Ascending aorta (tissue), 2 donors: ENCODE results near the gene SRRM5. TPM values are rescaled to one million over a fixed set of nuclear protein-coding genes. Genes with fewer than 3 reads are reported as not detected.

ENCODE experiments used
- DNase-seq, 2 donors: peaks; one replicate each; pipeline ENCODE4 v3.0.0-alpha.2; 2019; ENCODE audit warnings: low spot score in 2 of 2
- H3K27ac ChIP-seq, 2 donors: fragments of 200-600 bp; sonication (generic); one replicate each; pipeline ENCODE4 v1.5.1; 2016 to 2017; ENCODE audit warnings: mild to moderate bottlenecking in 1 of 2
- H3K27me3 ChIP-seq: fragments of 200-600 bp; sonication (generic); one replicate; pipeline ENCODE4 v1.5.1; 2017
- H3K36me3 ChIP-seq, 2 donors: fragments of 200-600 bp; sonication (generic); one replicate each; pipeline ENCODE4 v1.5.1; 2016
- H3K4me1 ChIP-seq, 2 donors: fragments of 200-600 bp; sonication (generic); one replicate each; pipeline ENCODE4 v1.5.1; 2016 to 2017; ENCODE audit warnings: mild to moderate bottlenecking in 1 of 2
- H3K4me3 ChIP-seq, 2 donors: fragments of 200-600 bp; sonication (generic); one replicate each; pipeline ENCODE4 v1.5.1; 2016 to 2017; ENCODE audit warnings: mild to moderate bottlenecking in 1 of 2
- H3K9me3 ChIP-seq, 2 donors: fragments of 200-600 bp; sonication (generic); one replicate each; pipeline ENCODE4 v1.5.1; 2016
- intact Hi-C: fragments of 100-400 bp; cut with DNase I; formaldehyde crosslinking; loops from one replicate; pipeline ENCODE4 v1.15.1; 2023
- total RNA-seq: library from RNA; depleted of rRNA; stranded (reverse); fragments of >200 nt; gene quantifications from one replicate; pipeline ENCODE4 v1.1.0, GENCODE V29; 2016
- TF ChIP-seq, protein P1 (sequence below), 3 experiments: fragments of 200-600 bp in 2 of 3; fragments of 450-650 bp in 1 of 3; sonication (generic) in 2 of 3; IDR thresholded peaks; one replicate each; pipeline ENCODE4 v1.5.1; 2016 to 2019; ENCODE audit warnings: antibody characterized with exemption in 3 of 3, mild to moderate bottlenecking in 1 of 3, moderate library complexity in 1 of 3

The SRRM5 gene
- total RNA-seq, 1 donor from 2014 or later: 0.32 TPM

DNA sequence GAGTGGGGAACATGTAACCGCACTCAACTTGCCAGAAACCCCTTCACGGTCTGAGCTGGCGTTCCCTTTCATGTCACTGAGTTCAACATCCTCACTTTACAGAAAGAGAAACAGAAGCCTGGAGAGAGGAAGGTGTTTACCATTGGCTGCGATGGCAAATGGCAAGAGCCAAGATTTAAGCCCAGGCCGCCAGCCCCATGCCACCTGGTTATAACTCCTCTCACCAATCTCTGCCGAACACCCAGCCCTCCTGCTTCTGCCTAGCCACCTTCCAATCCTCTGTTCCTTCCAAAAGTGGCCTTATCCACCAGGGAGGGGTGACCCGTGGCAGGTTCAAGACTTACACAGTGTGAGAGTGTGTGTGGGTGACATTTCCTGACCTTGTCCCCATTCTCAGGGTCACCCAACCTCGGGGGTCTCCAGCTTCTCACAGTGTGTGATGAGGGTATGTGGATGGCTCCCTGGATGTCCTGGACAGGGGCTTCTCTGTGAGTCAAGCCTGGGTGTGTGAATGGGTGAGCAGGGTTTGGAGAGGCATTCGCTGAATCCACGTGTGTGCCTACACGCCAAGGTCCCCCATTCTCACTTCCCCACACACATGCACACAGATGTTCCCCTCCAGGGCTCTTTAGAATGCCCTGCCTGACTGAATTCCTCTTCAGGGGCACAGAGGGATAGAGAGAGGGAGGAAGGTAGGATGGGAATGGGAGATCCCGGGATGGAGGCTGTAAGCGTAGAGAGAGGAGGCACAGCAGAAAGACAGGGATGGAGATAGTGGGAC, 26.5 kb downstream of the SRRM5 start:
- no peak for DNase-seq
- intact Hi-C loops: no loop called here
- H3K4me3 ChIP-seq: no peak overlapping the region
- TF ChIP-seq, protein P1, sequence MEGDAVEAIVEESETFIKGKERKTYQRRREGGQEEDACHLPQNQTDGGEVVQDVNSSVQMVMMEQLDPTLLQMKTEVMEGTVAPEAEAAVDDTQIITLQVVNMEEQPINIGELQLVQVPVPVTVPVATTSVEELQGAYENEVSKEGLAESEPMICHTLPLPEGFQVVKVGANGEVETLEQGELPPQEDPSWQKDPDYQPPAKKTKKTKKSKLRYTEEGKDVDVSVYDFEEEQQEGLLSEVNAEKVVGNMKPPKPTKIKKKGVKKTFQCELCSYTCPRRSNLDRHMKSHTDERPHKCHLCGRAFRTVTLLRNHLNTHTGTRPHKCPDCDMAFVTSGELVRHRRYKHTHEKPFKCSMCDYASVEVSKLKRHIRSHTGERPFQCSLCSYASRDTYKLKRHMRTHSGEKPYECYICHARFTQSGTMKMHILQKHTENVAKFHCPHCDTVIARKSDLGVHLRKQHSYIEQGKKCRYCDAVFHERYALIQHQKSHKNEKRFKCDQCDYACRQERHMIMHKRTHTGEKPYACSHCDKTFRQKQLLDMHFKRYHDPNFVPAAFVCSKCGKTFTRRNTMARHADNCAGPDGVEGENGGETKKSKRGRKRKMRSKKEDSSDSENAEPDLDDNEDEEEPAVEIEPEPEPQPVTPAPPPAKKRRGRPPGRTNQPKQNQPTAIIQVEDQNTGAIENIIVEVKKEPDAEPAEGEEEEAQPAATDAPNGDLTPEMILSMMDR (IDR thresholded peaks at IDR 0.05): no peak
- no peaks in the 10 kb centered on the region for H3K36me3 ChIP-seq
- H3K4me1 ChIP-seq: peaks cover 0 to 7% of the 10 kb centered on the region in 2 donors
- no peaks in the 10 kb centered on the region for H3K27me3 ChIP-seq
- H3K9me3 ChIP-seq: no peaks in the 10 kb centered on the region
- H3K27ac ChIP-seq: no peak overlapping the region

DNA sequence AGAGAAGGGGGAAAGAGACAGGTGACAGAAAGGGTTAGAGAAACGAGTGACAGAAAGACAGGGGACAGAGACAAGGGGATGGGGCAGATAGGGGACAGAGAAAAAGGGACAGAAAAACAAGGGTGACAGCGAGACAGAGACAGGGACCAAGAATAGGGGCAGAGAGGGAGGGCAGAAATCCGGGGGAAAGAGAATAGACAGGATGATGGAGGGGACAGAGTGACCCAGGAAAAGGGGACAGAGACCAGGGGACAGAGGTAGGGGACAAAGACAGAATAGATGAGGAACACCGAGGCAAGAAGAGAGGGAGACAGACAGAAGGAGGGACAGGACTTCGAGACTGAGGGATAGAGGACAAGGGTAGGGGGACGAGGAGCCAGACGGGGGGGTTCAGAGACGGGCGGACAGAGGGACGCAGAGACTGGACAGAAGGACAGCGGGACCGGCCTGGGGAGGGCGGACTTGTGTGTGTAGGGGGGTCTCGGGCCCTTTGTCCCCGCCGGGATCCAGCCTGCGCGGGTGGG, 27.2 kb downstream of the SRRM5 start:
- Histone ChIP-seq H3K27ac (no peak overlapping the region), H3K36me3 (no peaks in the 10 kb centered on the region), H3K27me3 (no peaks in the 10 kb centered on the region), H3K9me3 (no peaks in the 10 kb centered on the region), H3K4me1 (peaks cover 0 to 7% of the 10 kb centered on the region in 2 donors), H3K4me3 (peak overlapping the region; percentile 63 to 77)
- no peak for DNase-seq
- TF ChIP-seq, protein P1 (IDR thresholded peaks at IDR 0.05): no peak
- intact Hi-C loops: no loop called here

DNA sequence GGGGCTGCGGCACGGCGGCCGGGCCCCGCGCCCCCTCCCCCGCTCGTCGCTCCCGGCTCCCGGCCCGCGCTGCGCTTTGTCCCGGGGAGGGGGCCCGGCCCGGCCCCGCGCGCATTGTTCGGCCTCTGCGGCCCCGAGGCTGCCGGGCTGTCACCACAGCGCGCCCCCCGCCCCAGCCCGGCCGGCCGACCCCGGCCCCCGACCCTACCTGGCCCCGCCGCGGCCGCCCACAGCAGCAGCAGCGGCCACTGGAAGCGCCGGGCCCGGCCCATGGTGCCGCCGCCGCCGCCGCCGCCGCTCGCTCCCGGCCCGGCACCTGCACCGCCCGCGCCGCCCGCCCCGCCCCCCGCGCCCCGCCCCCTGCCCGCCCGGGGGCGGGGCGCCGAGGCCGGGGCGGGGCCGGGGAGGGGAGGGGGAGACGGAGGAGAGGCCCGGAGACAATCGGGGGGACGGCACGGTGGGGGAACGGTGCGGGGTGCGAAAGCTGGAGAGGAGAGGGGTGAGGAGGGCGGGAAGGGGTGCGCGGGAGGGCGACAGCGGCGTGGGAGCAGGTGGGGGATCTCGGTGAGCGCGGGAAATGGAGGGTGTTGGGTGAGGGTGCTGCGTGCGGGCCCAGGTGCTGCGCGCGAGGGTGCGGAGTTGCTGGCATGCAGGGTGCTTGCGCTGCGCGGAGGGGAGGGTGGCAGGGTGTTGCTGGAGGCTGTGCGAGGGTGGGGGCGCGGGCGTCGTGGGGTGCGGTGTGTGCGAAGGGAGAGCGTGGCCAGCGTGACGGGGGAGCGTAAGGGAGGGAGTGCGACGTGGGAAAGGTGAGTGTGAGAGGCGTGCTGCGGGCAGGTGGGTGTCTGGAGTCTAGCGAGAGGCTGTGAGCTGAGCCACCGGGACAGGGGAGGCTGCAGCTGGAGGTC, 27.9 kb downstream of the SRRM5 start, which contains the start of gene CADM4:
Gene CADM4, minus strand, starts transcription at position 332 of the 905 bp plus-strand sequence. Its CDS starts 60 bp downstream, at position 272.
- Histone ChIP-seq H3K27ac (no peak within 1 kb of the TSS), H3K9me3 (no peaks in the 10 kb centered on the region), H3K27me3 (no peaks in the 10 kb centered on the region), H3K36me3 (no peaks in the 10 kb centered on the region), H3K4me1 (peaks cover 0 to 7% of the 10 kb centered on the region in 2 donors), H3K4me3 (peak within 1 kb of the TSS; percentile 63 to 77)
- TF ChIP-seq, protein P1 (IDR thresholded peaks at IDR 0.05): no peak
- intact Hi-C loops: no loop called here
- no peak for DNase-seq

- no peak overlapping the region for H3K27ac ChIP-seq
- H3K4me3 ChIP-seq: peak overlapping the region; percentile 63 to 77
- intact Hi-C loops: no loop called here
Measured at GRCh38 chr19:43640424-43640757, 28.5 kb downstream of the SRRM5 start.

GRCh38 chr19:43641333-43641732, 29.4 kb downstream of the SRRM5 start:
- H3K36me3 ChIP-seq: no peaks in the 10 kb centered on the region
- H3K4me1 ChIP-seq: peaks cover 0 to 7% of the 10 kb centered on the region in 2 donors
- no peaks in the 10 kb centered on the region for H3K9me3 ChIP-seq
- intact Hi-C loops: no loop called here
- no peak overlapping the region for H3K27ac ChIP-seq
- no peak for DNase-seq
- TF ChIP-seq, protein P1 (IDR thresholded peaks at IDR 0.05): no peak
- no peak overlapping the region for H3K4me3 ChIP-seq
- no peaks in the 10 kb centered on the region for H3K27me3 ChIP-seq

More at GRCh38 chr19:43640424-43640757, 28.5 kb downstream of the SRRM5 start:
- H3K27me3 ChIP-seq: no peaks in the 10 kb centered on the region
- H3K36me3 ChIP-seq: no peaks in the 10 kb centered on the region
- no peak for DNase-seq
- H3K9me3 ChIP-seq: no peaks in the 10 kb centered on the region
- peaks cover 0 to 7% of the 10 kb centered on the region in 2 donors for H3K4me1 ChIP-seq
- TF ChIP-seq, protein P1 (IDR thresholded peaks at IDR 0.05): no peak
